Body of pancreas (tissue), 4 donors: ENCODE results near the gene PDXP. TPM values are rescaled to one million over a fixed set of nuclear protein-coding genes. Genes with fewer than 3 reads are reported as not detected.

ENCODE experiments used
- ATAC-seq: fragments of 150-250 bp; one replicate; pipeline ENCODE4 v1.9.1; 2016
- DNase-seq, 4 donors: peaks; one replicate each; pipeline ENCODE4 v3.0.0-alpha.2; 2019
- H3K27ac ChIP-seq, 4 donors: fragments of 200-600 bp; sonication (generic); 1 replicate in 3 of 4; 2 replicates in 1 of 4; pipeline versions ENCODE4 v1.5.1 to v1.6.1; 2016 to 2019; ENCODE audit warnings: mild to moderate bottlenecking in 1 of 4, mixed read lengths in 1 of 4, moderate library complexity in 1 of 4
- H3K27me3 ChIP-seq, 2 donors: fragments of 200-600 bp; sonication (generic); one replicate each; pipeline ENCODE4 v1.6.0; 2016; ENCODE audit warnings: mild to moderate bottlenecking in 1 of 2
- H3K36me3 ChIP-seq, 2 donors: fragments of 200-600 bp; sonication (generic); replicated peaks in 1 of 2; 2 replicates each; pipeline ENCODE4 v1.5.1; 2016; ENCODE audit warnings: low read depth in 2 of 2; ENCODE audit not compliant: insufficient read depth in 1 of 2
- H3K4me1 ChIP-seq: fragments of 200-600 bp; sonication (generic); one replicate; pipeline ENCODE4 v1.6.0; 2016
- H3K4me3 ChIP-seq, 2 donors: fragments of 200-600 bp; sonication (generic); 1 replicate in 1 of 2; 2 replicates in 1 of 2; pipeline ENCODE4 v1.5.1; 2016 to 2019
- H3K9me3 ChIP-seq, 3 donors: fragments of 200-600 bp; sonication (generic); 1 replicate in 2 of 3; 2 replicates in 1 of 3; pipeline ENCODE4 v1.5.1; 2016
- POLR2A ChIP-seq, 3 donors: fragments of 450-650 bp; IDR thresholded peaks; one replicate each; pipeline ENCODE4 v1.6.1; 2016; ENCODE audit warnings: antibody characterized with exemption in 3 of 3, mild to moderate bottlenecking in 2 of 3
- WGBS, 2 donors: methylation state at CpG; one replicate each; pipeline ENCODE4 v1.1.5; 2017; 5-methylcytosine and 5-hydroxymethylcytosine counted together
- intact Hi-C: fragments of 100-400 bp; cut with DNase I; formaldehyde crosslinking; loops from one replicate; pipeline ENCODE4 v1.15.1; 2023
- total RNA-seq, 2 donors: library from RNA; depleted of rRNA; stranded (reverse); fragments of >200 nt; gene quantifications; one replicate each; pipeline ENCODE4 v1.1.0, GENCODE V29; 2016
- TF ChIP-seq, protein P1 (sequence below), 7 experiments: fragments of 450-650 bp in 4 of 7; fragments of 200-600 bp in 3 of 7; sonication (generic) in 3 of 7; IDR thresholded peaks; one replicate each; pipeline ENCODE4 v1.5.1; 2016 to 2019; ENCODE audit warnings: antibody characterized with exemption in 7 of 7

Gene PDXP
- total RNA-seq, 2 donors from 2014 or later, result 7.0 to 23.1 TPM

DNA sequence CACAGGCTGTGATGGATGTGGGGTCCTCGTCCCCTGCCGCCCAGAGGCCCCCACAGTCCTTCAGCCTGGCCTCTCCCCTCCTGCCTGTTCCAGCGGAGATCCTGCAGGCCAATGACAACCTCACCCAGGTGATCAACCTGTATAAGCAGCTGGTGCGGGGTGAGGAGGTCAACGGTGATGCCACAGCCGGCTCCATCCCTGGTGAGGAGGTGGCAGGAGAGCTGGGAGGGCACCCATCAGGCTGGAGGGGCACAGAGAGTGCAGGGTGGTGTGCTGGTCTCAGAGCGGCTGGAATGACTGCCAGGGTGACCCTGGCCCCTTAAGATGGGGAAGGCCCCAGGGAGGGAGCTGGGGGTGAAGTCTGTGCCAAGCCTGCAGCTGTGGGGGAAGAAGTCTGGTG is 33.6 kb upstream of the PDXP start:
- 92 to 93% methylated on average over 6 to 7 of the region's 7 CpGs for WGBS, 2 donors
- H3K27me3 ChIP-seq, result no peaks in the 10 kb centered on the region
- no peaks in the 10 kb centered on the region for H3K4me1 ChIP-seq
- DNase-seq (peak in 1 of 4 donors; percentile 12), ATAC-seq (no peak)
- H3K27ac ChIP-seq, result no peak overlapping the region
- no peak overlapping the region for H3K4me3 ChIP-seq
- no peaks in the 10 kb centered on the region for H3K9me3 ChIP-seq
- peaks cover 3 to 13% of the 10 kb centered on the region in 2 donors for H3K36me3 ChIP-seq
- intact Hi-C loops, result no loop called here
- no peak for TF ChIP-seq POLR2A (IDR thresholded peaks at IDR 0.05)
- TF ChIP-seq, protein P1, sequence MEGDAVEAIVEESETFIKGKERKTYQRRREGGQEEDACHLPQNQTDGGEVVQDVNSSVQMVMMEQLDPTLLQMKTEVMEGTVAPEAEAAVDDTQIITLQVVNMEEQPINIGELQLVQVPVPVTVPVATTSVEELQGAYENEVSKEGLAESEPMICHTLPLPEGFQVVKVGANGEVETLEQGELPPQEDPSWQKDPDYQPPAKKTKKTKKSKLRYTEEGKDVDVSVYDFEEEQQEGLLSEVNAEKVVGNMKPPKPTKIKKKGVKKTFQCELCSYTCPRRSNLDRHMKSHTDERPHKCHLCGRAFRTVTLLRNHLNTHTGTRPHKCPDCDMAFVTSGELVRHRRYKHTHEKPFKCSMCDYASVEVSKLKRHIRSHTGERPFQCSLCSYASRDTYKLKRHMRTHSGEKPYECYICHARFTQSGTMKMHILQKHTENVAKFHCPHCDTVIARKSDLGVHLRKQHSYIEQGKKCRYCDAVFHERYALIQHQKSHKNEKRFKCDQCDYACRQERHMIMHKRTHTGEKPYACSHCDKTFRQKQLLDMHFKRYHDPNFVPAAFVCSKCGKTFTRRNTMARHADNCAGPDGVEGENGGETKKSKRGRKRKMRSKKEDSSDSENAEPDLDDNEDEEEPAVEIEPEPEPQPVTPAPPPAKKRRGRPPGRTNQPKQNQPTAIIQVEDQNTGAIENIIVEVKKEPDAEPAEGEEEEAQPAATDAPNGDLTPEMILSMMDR (IDR thresholded peaks at IDR 0.05), result no peak

DNA sequence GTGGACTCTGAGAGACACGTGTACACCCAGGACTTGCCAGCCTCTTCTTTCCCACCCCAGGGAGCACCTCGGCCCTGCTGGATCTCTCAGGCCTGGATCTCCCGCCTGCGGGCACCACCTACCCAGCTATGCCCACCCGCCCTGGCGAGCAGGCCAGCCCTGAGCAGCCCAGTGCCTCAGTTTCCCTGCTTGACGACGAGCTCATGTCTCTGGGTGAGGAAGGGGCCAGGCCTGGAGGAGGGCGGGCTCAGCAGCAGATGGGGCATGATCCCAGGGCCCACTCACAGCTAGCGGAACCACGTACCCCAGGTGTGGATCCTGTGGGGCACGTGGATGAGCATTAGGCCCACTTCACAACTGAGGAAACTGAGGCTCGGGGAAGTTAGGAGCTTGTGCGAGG is 32.8 kb upstream of the PDXP start:
- Histone ChIP-seq H3K9me3 (no peaks in the 10 kb centered on the region), H3K27ac (peak overlapping the region in 1 of 4 donors; percentile 40), H3K36me3 (peaks cover 3 to 14% of the 10 kb centered on the region in 2 donors), H3K4me1 (no peaks in the 10 kb centered on the region), H3K4me3 (no peak overlapping the region), H3K27me3 (no peaks in the 10 kb centered on the region)
- intact Hi-C loops, result no loop called here
- 82 to 83% methylated on average over 7 to 14 of the region's 14 CpGs for WGBS, 2 donors
- DNase-seq, result no peak
- TF ChIP-seq, protein P1 (IDR thresholded peaks at IDR 0.05), result no peak
- TF ChIP-seq POLR2A (IDR thresholded peaks at IDR 0.05), result no peak
- ATAC-seq, result no peak

DNA sequence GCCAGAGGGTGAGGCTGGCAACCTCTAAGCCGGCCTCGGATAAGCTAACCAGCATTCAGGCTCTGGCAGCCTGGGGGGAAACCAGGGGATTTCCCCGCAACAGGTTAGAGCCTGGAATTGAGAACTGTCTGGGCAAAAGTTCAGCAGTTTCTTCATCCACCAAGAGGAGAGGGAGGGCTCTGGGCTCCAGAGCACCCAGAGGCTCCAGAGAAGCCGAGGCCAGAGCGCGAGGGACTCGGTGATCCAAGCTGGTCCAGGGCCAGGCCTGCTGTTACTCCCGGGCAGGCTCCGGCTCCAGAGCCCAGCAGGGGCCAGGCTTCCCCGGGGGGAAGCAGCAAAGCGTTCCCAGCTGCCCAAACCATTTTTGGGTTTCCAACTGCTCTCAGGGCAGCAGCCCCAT is 32.4 kb upstream of the PDXP start:
- intact Hi-C loops, result no loop called here
- TF ChIP-seq, protein P1 (IDR thresholded peaks at IDR 0.05), result no peak
- TF ChIP-seq POLR2A (IDR thresholded peaks at IDR 0.05), result no peak
- 86 to 87% methylated on average over 11 of the region's 11 CpGs for WGBS, 2 donors
- ATAC-seq, result peak; percentile 36
- peak in 3 of 4 donors; percentile 45 to 55 (median 52) for DNase-seq
- H3K27me3 ChIP-seq, result no peaks in the 10 kb centered on the region
- H3K4me1 ChIP-seq, result no peaks in the 10 kb centered on the region
- H3K9me3 ChIP-seq, result no peaks in the 10 kb centered on the region
- H3K4me3 ChIP-seq, result no peak overlapping the region
- peak overlapping the region in 1 of 4 donors; percentile 40 for H3K27ac ChIP-seq
- peaks cover 3 to 13% of the 10 kb centered on the region in 2 donors for H3K36me3 ChIP-seq

DNA sequence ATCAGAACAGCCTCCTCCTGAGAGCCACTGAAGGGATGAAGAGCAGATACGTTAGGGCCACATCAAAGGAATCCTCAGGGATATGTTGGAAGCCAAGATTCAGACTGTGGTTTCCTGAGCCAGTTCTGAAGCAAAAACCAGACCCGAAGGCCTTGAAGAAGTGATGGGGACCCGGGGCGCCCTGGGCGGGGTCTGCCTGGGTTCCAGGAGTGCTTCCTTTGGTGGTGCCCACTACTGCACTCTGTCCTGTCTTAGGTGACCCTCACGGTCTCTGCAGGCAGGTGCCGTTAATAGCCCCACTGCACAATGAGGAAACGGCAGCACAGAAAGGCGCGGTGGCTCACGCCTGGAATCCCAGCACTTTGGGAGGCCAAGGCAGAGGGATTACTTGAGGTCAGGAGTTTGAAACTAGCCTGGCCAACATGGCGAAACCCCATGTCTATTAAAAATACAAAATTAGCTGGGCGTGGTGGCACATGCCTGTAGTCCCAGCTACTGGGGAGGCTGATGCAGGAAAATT is 31.9 kb upstream of the PDXP start:
- ATAC-seq (no peak), DNase-seq (no peak)
- 78 to 91% methylated on average over 7 to 13 of the region's 13 CpGs for WGBS, 2 donors
- Histone ChIP-seq H3K4me3 (no peak overlapping the region), H3K36me3 (peaks cover 3 to 9% of the 10 kb centered on the region in 2 donors), H3K27ac (peak overlapping the region in 1 of 4 donors; percentile 40), H3K9me3 (no peaks in the 10 kb centered on the region), H3K27me3 (no peaks in the 10 kb centered on the region), H3K4me1 (no peaks in the 10 kb centered on the region)
- intact Hi-C loops, result no loop called here
- TF ChIP-seq, protein P1 (IDR thresholded peaks at IDR 0.05), result no peak
- no peak for TF ChIP-seq POLR2A (IDR thresholded peaks at IDR 0.05)

DNA sequence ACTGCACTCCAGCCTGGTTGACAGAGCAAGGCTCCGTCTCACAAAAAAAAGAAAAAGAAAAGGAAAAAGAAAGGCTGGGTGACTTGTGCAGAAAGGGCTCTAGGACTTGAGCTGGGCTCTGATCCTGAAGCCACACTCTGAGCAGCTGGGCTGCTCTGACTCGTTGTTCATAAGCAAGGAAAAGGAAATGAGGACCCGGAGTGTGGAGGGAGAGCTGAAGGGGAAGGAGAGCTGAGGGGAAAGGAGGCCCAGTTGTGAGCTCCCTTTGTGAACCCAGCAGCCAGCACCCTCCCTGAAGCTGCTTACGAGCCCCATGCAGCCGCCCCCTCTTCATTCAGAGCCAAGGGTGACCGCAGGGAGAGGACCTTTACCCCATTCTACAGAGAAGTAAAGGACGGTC is 31.4 kb upstream of the PDXP start:
- WGBS, 2 donors, result 70 to 82% methylated on average over 7 of the region's 7 CpGs
- DNase-seq (no peak), ATAC-seq (no peak)
- Histone ChIP-seq H3K27me3 (no peaks in the 10 kb centered on the region), H3K27ac (peak overlapping the region in 1 of 4 donors; percentile 40), H3K4me3 (no peak overlapping the region), H3K4me1 (no peaks in the 10 kb centered on the region), H3K9me3 (no peaks in the 10 kb centered on the region), H3K36me3 (peaks cover 3 to 14% of the 10 kb centered on the region in 2 donors)
- intact Hi-C loops, result no loop called here
- no peak for TF ChIP-seq POLR2A (IDR thresholded peaks at IDR 0.05)
- TF ChIP-seq, protein P1 (IDR thresholded peaks at IDR 0.05), result no peak
